Parathyroid adenoma (tissue), 2 donors: Measurements from ENCODE around the gene PITX1.

Experiments
- H2AFZ ChIP-seq: fragments of 300-600 bp; sonication (generic); one replicate; pipeline ENCODE4 v1.7.0; 2017; ENCODE audit warnings: antibody characterized with exemption, mild to moderate bottlenecking
- H3K27ac ChIP-seq: fragments of 300-600 bp; sonication (generic); one replicate; pipeline ENCODE4 v1.7.0; 2017
- H3K27me3 ChIP-seq: fragments of 300-600 bp; sonication (generic); one replicate; pipeline ENCODE4 v1.7.0; 2017; ENCODE audit warnings: low read length; ENCODE audit not compliant: control insufficient read depth, insufficient read depth
- H3K36me3 ChIP-seq: fragments of 300-600 bp; sonication (generic); one replicate; pipeline ENCODE4 v1.7.0; 2017; ENCODE audit warnings: low read length; ENCODE audit not compliant: control insufficient read depth, insufficient read depth
- H3K4me1 ChIP-seq: fragments of 300-600 bp; sonication (generic); one replicate; pipeline ENCODE4 v1.7.0; 2017; ENCODE audit warnings: control low read depth
- H3K4me2 ChIP-seq: fragments of 300-600 bp; sonication (generic); one replicate; pipeline ENCODE4 v1.7.0; 2017; ENCODE audit warnings: low read length
- H3K4me3 ChIP-seq: fragments of 300-600 bp; sonication (generic); one replicate; pipeline ENCODE4 v1.7.0; 2017; ENCODE audit warnings: low read depth, low read length
- H3K79me2 ChIP-seq: fragments of 300-600 bp; sonication (generic); one replicate; pipeline ENCODE4 v1.7.0; 2017; ENCODE audit warnings: control low read depth
- H3K9ac ChIP-seq: fragments of 300-600 bp; sonication (generic); one replicate; pipeline ENCODE4 v1.7.0; 2017; ENCODE audit warnings: mild to moderate bottlenecking
- H3K9me3 ChIP-seq: fragments of 300-600 bp; sonication (generic); one replicate; pipeline ENCODE4 v1.7.0; 2017; ENCODE audit warnings: low read length; ENCODE audit not compliant: control insufficient read depth
- CTCF ChIP-seq: fragments of 300-600 bp; sonication (generic); IDR thresholded peaks from one replicate; pipeline ENCODE4 v1.7.0; 2017; ENCODE audit warnings: antibody characterized with exemption, mild to moderate bottlenecking
- donor health status: primary hyperparathyroidism.

The PITX1 gene

GRCh38 chr5:135048286-135048685 lies 14.3 kb upstream of the PITX1 start:
- H3K36me3 ChIP-seq: no peaks in the 10 kb centered on the region
- no peak overlapping the region for H2AFZ ChIP-seq
- TF ChIP-seq CTCF: no peak
- H3K9ac ChIP-seq: no peak overlapping the region
- H3K4me1 ChIP-seq: no peaks in the 10 kb centered on the region
- H3K4me3 ChIP-seq: no peak overlapping the region
- peaks cover 5% of the 10 kb centered on the region for H3K27me3 ChIP-seq
- no peaks in the 10 kb centered on the region for H3K9me3 ChIP-seq
- no peak overlapping the region for H3K4me2 ChIP-seq
- no peaks in the 10 kb centered on the region for H3K79me2 ChIP-seq
- no peak overlapping the region for H3K27ac ChIP-seq

GRCh38 chr5:135047347-135047695 lies 13.3 kb upstream of the PITX1 start:
- Histone ChIP-seq H3K27me3 (no peaks in the 10 kb centered on the region), H3K4me2 (no peak overlapping the region), H3K36me3 (no peaks in the 10 kb centered on the region), H3K27ac (no peak overlapping the region), H3K4me1 (no peaks in the 10 kb centered on the region), H3K4me3 (no peak overlapping the region), H2AFZ (no peak overlapping the region), H3K9me3 (no peaks in the 10 kb centered on the region), H3K9ac (no peak overlapping the region), H3K79me2 (no peaks in the 10 kb centered on the region)
- TF ChIP-seq CTCF: no peak

GRCh38 chr5:135046661-135047346 lies 12.8 kb upstream of the PITX1 start:
- H3K4me2 ChIP-seq: no peak overlapping the region
- no peak overlapping the region for H3K9ac ChIP-seq
- no peak overlapping the region for H2AFZ ChIP-seq
- H3K4me1 ChIP-seq: no peaks in the 10 kb centered on the region
- no peak overlapping the region for H3K4me3 ChIP-seq
- no peaks in the 10 kb centered on the region for H3K79me2 ChIP-seq
- no peaks in the 10 kb centered on the region for H3K27me3 ChIP-seq
- no peak overlapping the region for H3K27ac ChIP-seq
- no peak for TF ChIP-seq CTCF
- no peaks in the 10 kb centered on the region for H3K36me3 ChIP-seq
- H3K9me3 ChIP-seq: no peaks in the 10 kb centered on the region

GRCh38 chr5:135045488-135045887 lies 11.5 kb upstream of the PITX1 start:
- H3K9ac ChIP-seq: no peak overlapping the region
- H3K27ac ChIP-seq: no peak overlapping the region
- H3K27me3 ChIP-seq: no peaks in the 10 kb centered on the region
- no peak overlapping the region for H3K4me2 ChIP-seq
- H3K79me2 ChIP-seq: no peaks in the 10 kb centered on the region
- H3K4me1 ChIP-seq: no peaks in the 10 kb centered on the region
- H3K9me3 ChIP-seq: no peaks in the 10 kb centered on the region
- no peak overlapping the region for H3K4me3 ChIP-seq
- H2AFZ ChIP-seq: no peak overlapping the region
- no peaks in the 10 kb centered on the region for H3K36me3 ChIP-seq
- no peak for TF ChIP-seq CTCF

- H3K9me3 ChIP-seq: no peaks in the 10 kb centered on the region
- no peak overlapping the region for H3K4me3 ChIP-seq
- H3K27ac ChIP-seq: no peak overlapping the region
- peaks cover 2% of the 10 kb centered on the region for H3K4me1 ChIP-seq
- H3K27me3 ChIP-seq: peaks cover 20% of the 10 kb centered on the region
- TF ChIP-seq CTCF: no peak
- H3K4me2 ChIP-seq: no peak overlapping the region
- no peak overlapping the region for H3K9ac ChIP-seq
- no peaks in the 10 kb centered on the region for H3K36me3 ChIP-seq
- H2AFZ ChIP-seq: no peak overlapping the region
- H3K79me2 ChIP-seq: no peaks in the 10 kb centered on the region
Measured at GRCh38 chr5:135042595-135042994, 8.6 kb upstream of the PITX1 start.
